Measurements from ENCODE around the gene MOB3B.

The MOB3B gene

GRCh38 chr9:27529316-27530278 lies at the start of gene MOB3B:
Gene MOB3B (minus strand): TSS chr9:27529814. CDS start chr9:27455550, 74,264 bp downstream.
- peak; percentile 25 for DNase-seq

GRCh38 chr9:27573634-27574590 lies 44.3 kb upstream of the MOB3B start:
- DNase-seq, result peak; percentile 92

GRCh38 chr9:27572918-27573633 lies 43.5 kb upstream of the MOB3B start, which contains the start of gene C9orf72:
Gene C9orf72 (minus strand): TSS chr9:27573481. CDS start chr9:27567120, 6,361 bp downstream.
- DNase-seq, result no peak

- no peak for DNase-seq
Observed at GRCh38 chr9:27572566-27572917, 42.9 kb upstream of the MOB3B start.

GRCh38 chr9:27572061-27572460 lies 42.4 kb upstream of the MOB3B start:
- DNase-seq, result no peak

GRCh38 chr9:27571011-27571410 lies 41.4 kb upstream of the MOB3B start:
- no peak for DNase-seq

GRCh38 chr9:27569406-27569805 lies 39.8 kb upstream of the MOB3B start:
- no peak for DNase-seq

GRCh38 chr9:27566118-27566517 lies 36.5 kb upstream of the MOB3B start:
- DNase-seq, result no peak

GRCh38 chr9:27565696-27566095 lies 36.1 kb upstream of the MOB3B start:
- DNase-seq, result no peak

- DNase-seq, result no peak
Observed at GRCh38 chr9:27564670-27565069, 35.1 kb upstream of the MOB3B start.

- no peak for DNase-seq
Observed at GRCh38 chr9:27563738-27564430, 34.3 kb upstream of the MOB3B start.

GRCh38 chr9:27561685-27562084 lies 32.1 kb upstream of the MOB3B start:
- no peak for DNase-seq

- no peak for DNase-seq
Observed at GRCh38 chr9:27560457-27560856, 30.8 kb upstream of the MOB3B start.

- DNase-seq, result no peak
Observed at GRCh38 chr9:27558307-27558706, 28.7 kb upstream of the MOB3B start.

- no peak for DNase-seq
Observed at GRCh38 chr9:27556470-27556869, 26.9 kb upstream of the MOB3B start.

- DNase-seq, result no peak
Observed at GRCh38 chr9:27554712-27555111, 25.1 kb upstream of the MOB3B start.

- no peak for DNase-seq
Observed at GRCh38 chr9:27549196-27549755, 19.7 kb upstream of the MOB3B start.

GRCh38 chr9:27548055-27548741 lies 18.6 kb upstream of the MOB3B start:
- DNase-seq, result no peak

- no peak for DNase-seq
Observed at GRCh38 chr9:27545471-27545870, 15.9 kb upstream of the MOB3B start.

GRCh38 chr9:27542508-27542907 lies 12.9 kb upstream of the MOB3B start:
- no peak for DNase-seq

GRCh38 chr9:27541740-27542139 lies 12.1 kb upstream of the MOB3B start:
- no peak for DNase-seq

All from NCI-H187 treated with DMSO at 0.1 percent for 48 hours (cell line).